ENCODE results near the gene CALML4.
A peak's percentile ranks its signal among the peaks of the same experiment; 100 is the strongest.
"Not testable (repeated sequence)": the region's sequence is repeated elsewhere in the genome, so short reads cannot be mapped to it uniquely, and the experiment has no call there.

The CALML4 gene

DNA sequence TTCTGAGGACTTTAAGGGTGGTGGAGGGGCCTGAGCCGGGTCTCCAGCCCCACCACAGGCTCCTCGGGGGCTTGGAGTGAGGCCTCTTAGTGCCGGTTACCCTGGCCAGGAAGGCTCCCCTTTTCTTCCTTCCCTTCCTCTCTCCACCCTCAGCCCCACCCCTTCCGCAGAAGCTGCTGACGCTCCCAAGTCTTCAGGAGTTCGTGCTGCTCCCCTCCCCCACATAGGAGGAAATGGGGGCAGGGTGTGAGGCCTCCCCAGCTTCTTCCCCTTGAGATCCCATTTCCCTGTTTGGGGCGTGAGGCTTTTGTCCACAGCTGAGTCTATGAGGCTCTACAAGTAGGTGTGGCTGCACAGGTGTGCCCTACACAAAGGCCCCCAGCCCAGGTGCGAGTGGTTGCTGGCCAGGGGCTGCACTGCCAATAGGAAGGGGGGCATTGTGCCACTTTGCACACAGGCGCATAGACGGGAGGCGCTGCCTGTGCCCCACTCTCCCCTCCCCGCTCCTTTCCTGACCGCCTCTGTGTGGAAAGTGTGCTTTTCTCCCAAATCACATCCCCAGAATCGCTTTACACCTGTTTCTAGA lies 915 bp upstream of the CALML4 start:
- Histone ChIP-seq H3K27me3 (ENCODE audit: insufficient read depth, insufficient read length) (no peaks in the 10 kb centered on the region), H3K9me3 (ENCODE audit: insufficient read depth, low read length) (no peaks in the 10 kb centered on the region), H3K36me3 (ENCODE audit: insufficient read depth, insufficient read length, low read length) (peaks cover 62% of the 10 kb centered on the region), H3K4me3 (ENCODE audit: insufficient read length, low read depth) (no peak overlapping the region), H3K9ac (ENCODE audit: insufficient read length, low read depth) (peak overlapping the region; percentile 13), H3K4me1 (ENCODE audit: insufficient read depth, insufficient read length) (peaks cover 30% of the 10 kb centered on the region)
- no peak for DNase-seq (ENCODE audit: low read depth, low spot score)
- TF ChIP-seq SUZ12 (IDR thresholded peaks at IDR 0.05; ENCODE audit: extremely low read depth, insufficient read depth, insufficient read length) (no peak), ZNF274 (IDR thresholded peaks at IDR 0.05; ENCODE audit: low read depth, low read length) (no peak), YY1 (IDR thresholded peaks at IDR 0.05; ENCODE audit: insufficient read depth, insufficient read length) (no peak)

DNA sequence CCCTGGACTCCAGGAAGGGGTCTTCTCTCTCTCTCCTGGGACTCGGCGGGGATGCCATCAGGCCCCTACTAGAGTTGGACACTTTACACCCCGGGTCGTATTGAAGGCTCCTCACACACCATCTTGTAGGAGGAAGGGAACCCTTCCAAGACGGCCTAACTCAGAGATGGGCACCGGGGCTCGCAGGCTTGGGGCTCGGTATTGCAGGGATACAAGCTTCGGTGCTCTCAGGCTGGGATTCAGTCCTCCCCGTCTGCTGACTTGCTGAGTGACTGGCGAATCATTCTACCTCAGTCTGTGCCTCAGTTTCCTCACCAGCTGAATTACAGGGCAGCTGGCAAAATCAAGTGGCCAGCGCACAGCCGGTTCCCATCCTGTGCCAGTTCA lies 419 bp upstream of the CALML4 start:
- peaks cover 29% of the 10 kb centered on the region for H3K4me1 ChIP-seq (ENCODE audit: insufficient read depth, insufficient read length)
- peak overlapping the region; percentile 13 for H3K9ac ChIP-seq (ENCODE audit: insufficient read length, low read depth)

DNA sequence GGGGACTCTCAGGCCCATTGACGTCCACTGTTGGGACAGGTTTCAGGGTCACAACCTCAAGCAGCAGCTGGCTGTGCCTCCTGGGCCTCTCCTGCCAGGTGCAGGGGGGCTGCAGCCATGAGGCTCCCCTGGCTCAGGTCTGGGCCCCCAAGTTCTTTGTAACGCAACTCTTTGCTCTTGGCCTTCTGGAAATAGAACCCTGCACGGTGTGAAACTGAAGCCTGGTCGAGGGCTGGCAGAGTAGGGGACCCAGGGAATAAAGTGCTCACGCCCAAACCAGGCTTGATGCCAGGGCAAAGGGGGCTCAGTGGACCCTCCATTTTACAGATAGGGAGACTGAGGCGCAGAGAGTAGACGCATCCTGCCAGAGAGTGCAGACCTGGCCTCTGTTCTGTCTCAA lies 771 bp downstream of the CALML4 start:
- DNase-seq (ENCODE audit: low read depth, low spot score): no peak
- Histone ChIP-seq H3K9me3 (ENCODE audit: insufficient read depth, low read length) (no peaks in the 10 kb centered on the region), H3K4me1 (ENCODE audit: insufficient read depth, insufficient read length) (peaks cover 33% of the 10 kb centered on the region), H3K9ac (ENCODE audit: insufficient read length, low read depth) (peak overlapping the region; percentile 25), H3K27me3 (ENCODE audit: insufficient read depth, insufficient read length) (no peaks in the 10 kb centered on the region), H3K4me3 (ENCODE audit: insufficient read length, low read depth) (no peak overlapping the region), H3K36me3 (ENCODE audit: insufficient read depth, insufficient read length, low read length) (peaks cover 49% of the 10 kb centered on the region)
- TF ChIP-seq ZNF274 (IDR thresholded peaks at IDR 0.05; ENCODE audit: low read depth, low read length) (no peak), YY1 (IDR thresholded peaks at IDR 0.05; ENCODE audit: insufficient read depth, insufficient read length) (no peak), SUZ12 (IDR thresholded peaks at IDR 0.05; ENCODE audit: extremely low read depth, insufficient read depth, insufficient read length) (no peak)

More for the DNA sequence above, 419 bp upstream of the CALML4 start:
- no peak for TF ChIP-seq SUZ12 (IDR thresholded peaks at IDR 0.05; ENCODE audit: extremely low read depth, insufficient read depth, insufficient read length)
- TF ChIP-seq YY1 (IDR thresholded peaks at IDR 0.05; ENCODE audit: insufficient read depth, insufficient read length): no peak
- TF ChIP-seq ZNF274 (IDR thresholded peaks at IDR 0.05; ENCODE audit: low read depth, low read length): no peak
- no peaks in the 10 kb centered on the region for H3K27me3 ChIP-seq (ENCODE audit: insufficient read depth, insufficient read length)
- H3K36me3 ChIP-seq (ENCODE audit: insufficient read depth, insufficient read length, low read length): peaks cover 59% of the 10 kb centered on the region
- DNase-seq (ENCODE audit: low read depth, low spot score): no peak
- no peak overlapping the region for H3K4me3 ChIP-seq (ENCODE audit: insufficient read length, low read depth)
- H3K9me3 ChIP-seq (ENCODE audit: insufficient read depth, low read length): no peaks in the 10 kb centered on the region

GRCh38 chr15:68203956-68204355 lies 1.2 kb downstream of the CALML4 start:
- TF ChIP-seq SUZ12 (IDR thresholded peaks at IDR 0.05; ENCODE audit: extremely low read depth, insufficient read depth, insufficient read length): no peak

GRCh38 chr15:68203486-68203885 lies 1.6 kb downstream of the CALML4 start:
- H3K27me3 ChIP-seq (ENCODE audit: insufficient read depth, insufficient read length): no peaks in the 10 kb centered on the region
- H3K9ac ChIP-seq (ENCODE audit: insufficient read length, low read depth): no peak overlapping the region
- no peaks in the 10 kb centered on the region for H3K9me3 ChIP-seq (ENCODE audit: insufficient read depth, low read length)
- H3K4me1 ChIP-seq (ENCODE audit: insufficient read depth, insufficient read length): peaks cover 36% of the 10 kb centered on the region
- H3K4me3 ChIP-seq (ENCODE audit: insufficient read length, low read depth): no peak overlapping the region
- DNase-seq (ENCODE audit: low read depth, low spot score): no peak
- peaks cover 44% of the 10 kb centered on the region for H3K36me3 ChIP-seq (ENCODE audit: insufficient read depth, insufficient read length, low read length)
- TF ChIP-seq SUZ12 (IDR thresholded peaks at IDR 0.05; ENCODE audit: extremely low read depth, insufficient read depth, insufficient read length): no peak
- TF ChIP-seq ZNF274 (IDR thresholded peaks at IDR 0.05; ENCODE audit: low read depth, low read length): no peak
- no peak for TF ChIP-seq YY1 (IDR thresholded peaks at IDR 0.05; ENCODE audit: insufficient read depth, insufficient read length)

More at GRCh38 chr15:68203956-68204355, 1.2 kb downstream of the CALML4 start:
- Histone ChIP-seq H3K4me3 (ENCODE audit: insufficient read length, low read depth) (no peak overlapping the region), H3K9ac (ENCODE audit: insufficient read length, low read depth) (peak overlapping the region; percentile 25), H3K27me3 (ENCODE audit: insufficient read depth, insufficient read length) (no peaks in the 10 kb centered on the region), H3K4me1 (ENCODE audit: insufficient read depth, insufficient read length) (peaks cover 36% of the 10 kb centered on the region), H3K36me3 (ENCODE audit: insufficient read depth, insufficient read length, low read length) (peaks cover 48% of the 10 kb centered on the region), H3K9me3 (ENCODE audit: insufficient read depth, low read length) (no peaks in the 10 kb centered on the region)
- no peak for DNase-seq (ENCODE audit: low read depth, low spot score)

GRCh38 chr15:68202994-68203393 lies 2.1 kb downstream of the CALML4 start:
- not testable (repeated sequence) for DNase-seq (ENCODE audit: low read depth, low spot score); H3K27me3 ChIP-seq (ENCODE audit: insufficient read depth, insufficient read length)
- peaks cover 44% of the 10 kb centered on the region for H3K36me3 ChIP-seq (ENCODE audit: insufficient read depth, insufficient read length, low read length)

DNA sequence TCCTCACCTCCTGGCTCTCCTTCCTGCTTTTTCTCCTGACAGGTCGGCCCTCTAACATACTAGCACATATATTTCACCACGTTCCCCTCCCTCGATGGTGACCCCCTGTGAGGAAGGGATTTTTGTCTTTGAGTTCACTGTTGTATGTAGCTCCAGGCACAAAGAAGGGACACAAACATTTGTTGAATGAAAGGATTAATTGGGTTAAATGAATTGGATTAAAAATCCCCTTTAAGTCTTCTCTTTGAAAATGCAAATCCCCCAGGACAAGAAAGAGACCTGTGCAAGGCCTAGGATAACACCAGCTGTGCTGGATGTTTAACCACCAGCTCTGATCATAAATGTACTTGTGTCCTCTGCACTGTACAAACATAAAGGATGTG lies 3.3 kb downstream of the CALML4 start:
- Histone ChIP-seq H3K9me3 (ENCODE audit: insufficient read depth, low read length) (no peaks in the 10 kb centered on the region), H3K4me3 (ENCODE audit: insufficient read length, low read depth) (no peak overlapping the region), H3K4me1 (ENCODE audit: insufficient read depth, insufficient read length) (peaks cover 28% of the 10 kb centered on the region), H3K9ac (ENCODE audit: insufficient read length, low read depth) (no peak overlapping the region), H3K27me3 (ENCODE audit: insufficient read depth, insufficient read length) (no peaks in the 10 kb centered on the region), H3K36me3 (ENCODE audit: insufficient read depth, insufficient read length, low read length) (peaks cover 44% of the 10 kb centered on the region)
- no peak for DNase-seq (ENCODE audit: low read depth, low spot score)
- no peak for TF ChIP-seq ZNF274 (IDR thresholded peaks at IDR 0.05; ENCODE audit: low read depth, low read length)
- TF ChIP-seq SUZ12 (IDR thresholded peaks at IDR 0.05; ENCODE audit: extremely low read depth, insufficient read depth, insufficient read length): no peak
- no peak for TF ChIP-seq YY1 (IDR thresholded peaks at IDR 0.05; ENCODE audit: insufficient read depth, insufficient read length)

More at GRCh38 chr15:68202994-68203393, 2.1 kb downstream of the CALML4 start:
- H3K4me3 ChIP-seq (ENCODE audit: insufficient read length, low read depth); H3K9me3 ChIP-seq (ENCODE audit: insufficient read depth, low read length); H3K9ac ChIP-seq (ENCODE audit: insufficient read length, low read depth): not testable (repeated sequence)
- H3K4me1 ChIP-seq (ENCODE audit: insufficient read depth, insufficient read length): peaks cover 36% of the 10 kb centered on the region
